Lower leg skin (tissue), 3 donors: ENCODE measurements around the gene STK10.

Source experiments
- POLR2A ChIP-seq, 2 donors: fragments of 450-650 bp; IDR thresholded peaks; one replicate each; pipeline ENCODE4 v1.6.1; 2016 to 2017; ENCODE audit warnings: antibody characterized with exemption in 2 of 2, mild to moderate bottlenecking in 1 of 2, moderate library complexity in 1 of 2
- TF ChIP-seq, protein P1 (sequence below), 3 donors: fragments of 450-650 bp; IDR thresholded peaks; one replicate each; pipeline ENCODE4 v1.5.1; 2016; ENCODE audit warnings: antibody characterized with exemption in 3 of 3, mild to moderate bottlenecking in 3 of 3, moderate library complexity in 2 of 3

- TF ChIP-seq, protein P1, sequence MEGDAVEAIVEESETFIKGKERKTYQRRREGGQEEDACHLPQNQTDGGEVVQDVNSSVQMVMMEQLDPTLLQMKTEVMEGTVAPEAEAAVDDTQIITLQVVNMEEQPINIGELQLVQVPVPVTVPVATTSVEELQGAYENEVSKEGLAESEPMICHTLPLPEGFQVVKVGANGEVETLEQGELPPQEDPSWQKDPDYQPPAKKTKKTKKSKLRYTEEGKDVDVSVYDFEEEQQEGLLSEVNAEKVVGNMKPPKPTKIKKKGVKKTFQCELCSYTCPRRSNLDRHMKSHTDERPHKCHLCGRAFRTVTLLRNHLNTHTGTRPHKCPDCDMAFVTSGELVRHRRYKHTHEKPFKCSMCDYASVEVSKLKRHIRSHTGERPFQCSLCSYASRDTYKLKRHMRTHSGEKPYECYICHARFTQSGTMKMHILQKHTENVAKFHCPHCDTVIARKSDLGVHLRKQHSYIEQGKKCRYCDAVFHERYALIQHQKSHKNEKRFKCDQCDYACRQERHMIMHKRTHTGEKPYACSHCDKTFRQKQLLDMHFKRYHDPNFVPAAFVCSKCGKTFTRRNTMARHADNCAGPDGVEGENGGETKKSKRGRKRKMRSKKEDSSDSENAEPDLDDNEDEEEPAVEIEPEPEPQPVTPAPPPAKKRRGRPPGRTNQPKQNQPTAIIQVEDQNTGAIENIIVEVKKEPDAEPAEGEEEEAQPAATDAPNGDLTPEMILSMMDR (IDR thresholded peaks at IDR 0.05) = no peak
- TF ChIP-seq POLR2A (IDR thresholded peaks at IDR 0.05) = no peak
These were observed 15.0 kb downstream of the STK10 start for GRCh38 chr5:172172912-172173563.
